ENCODE measurements around the gene MMEL1. TPM values are rescaled to one million over a fixed set of nuclear protein-coding genes. Genes with fewer than 3 reads are reported as not detected.
A peak's percentile ranks its signal among the peaks of the same experiment; 100 is the strongest.

Gene MMEL1
- total and polyA plus RNA-seq, 2 of the 13 experiments (the other 11 are each of a cell fraction or from before 2014, with no cell fraction given) = 0.48 TPM; not detected in 1

DNA sequence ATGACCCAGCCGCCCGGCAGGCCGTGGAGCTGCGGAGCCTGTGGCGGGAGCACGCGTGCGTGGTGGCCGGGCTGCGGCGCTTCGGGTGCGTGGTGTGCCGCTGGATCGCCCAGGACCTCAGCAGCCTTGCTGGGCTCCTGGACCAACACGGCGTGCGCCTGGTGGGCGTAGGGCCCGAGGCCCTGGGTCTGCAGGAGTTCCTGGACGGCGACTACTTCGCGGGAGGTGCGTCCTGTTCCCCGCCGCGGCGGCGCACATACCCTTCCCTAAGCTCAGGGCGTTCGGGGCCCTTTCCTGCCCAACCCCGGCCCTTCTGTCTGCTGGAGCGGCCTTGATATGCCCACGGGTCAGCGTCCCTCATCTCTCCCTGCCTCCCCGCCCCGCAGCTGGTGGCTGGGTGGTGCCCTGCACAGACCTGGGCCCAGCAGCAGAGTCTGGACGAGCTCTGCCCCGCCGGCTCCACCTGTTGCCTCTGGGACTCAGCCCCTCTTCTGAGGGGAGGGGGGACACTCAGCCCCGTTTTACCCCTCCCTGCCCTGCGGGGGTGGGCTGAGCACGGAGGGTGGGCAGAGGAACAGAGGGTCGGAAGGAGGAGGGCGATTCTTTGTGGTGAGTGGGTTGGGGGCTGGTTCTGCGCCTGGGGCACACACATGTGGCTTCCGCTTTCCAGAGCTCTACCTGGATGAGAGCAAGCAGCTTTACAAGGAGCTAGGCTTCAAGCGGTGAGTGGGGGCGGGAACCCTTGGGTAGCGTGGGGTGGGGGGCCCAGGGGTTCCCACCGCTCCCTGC, 45.6 kb downstream of the MMEL1 start (continued):
- TF ChIP-seq CHD2 (IDR thresholded peaks at IDR 0.05; ENCODE audit: low read depth, low read length) (no peak), ZBTB42 (CRISPR knock-in tag; IDR thresholded peaks at IDR 0.05) (no peak), BHLHE40 (IDR thresholded peaks at IDR 0.05; ENCODE audit: low read length) (no peak), PHF8 (CRISPR knock-in tag; IDR thresholded peaks at IDR 0.05) (0 out of 2 replicates have a peak, but pooled peaks have one; percentile 11), SAP130 (CRISPR knock-in tag; IDR thresholded peaks at IDR 0.05; ENCODE audit: low read depth) (peak; percentile 63), ZBTB8A (CRISPR knock-in tag; IDR thresholded peaks at IDR 0.05; ENCODE audit: borderline replicate concordance, low read depth) (no peak), ZNF563 (CRISPR knock-in tag; IDR thresholded peaks at IDR 0.05) (no peak), ZNF558 (CRISPR knock-in tag; IDR thresholded peaks at IDR 0.05; ENCODE audit: borderline replicate concordance) (no peak), ZBTB3 (CRISPR knock-in tag; IDR thresholded peaks at IDR 0.05; ENCODE audit: borderline replicate concordance, low read depth) (no peak), ZNF883 (CRISPR knock-in tag; IDR thresholded peaks at IDR 0.05; ENCODE audit: not compliant biosample characterization) (no peak), ZFY (CRISPR knock-in tag; IDR thresholded peaks at IDR 0.05) (peak; percentile 51; the same call in 1 of the 2 replicates), NPAS2 (CRISPR knock-in tag; IDR thresholded peaks at IDR 0.05; ENCODE audit: borderline replicate concordance) (no peak), ZNF205 (CRISPR knock-in tag; IDR thresholded peaks at IDR 0.05) (no peak), ZNF260 (CRISPR knock-in tag; IDR thresholded peaks at IDR 0.05; ENCODE audit: borderline replicate concordance, low read depth) (no peak)
- TF ChIP-seq, protein P1, sequence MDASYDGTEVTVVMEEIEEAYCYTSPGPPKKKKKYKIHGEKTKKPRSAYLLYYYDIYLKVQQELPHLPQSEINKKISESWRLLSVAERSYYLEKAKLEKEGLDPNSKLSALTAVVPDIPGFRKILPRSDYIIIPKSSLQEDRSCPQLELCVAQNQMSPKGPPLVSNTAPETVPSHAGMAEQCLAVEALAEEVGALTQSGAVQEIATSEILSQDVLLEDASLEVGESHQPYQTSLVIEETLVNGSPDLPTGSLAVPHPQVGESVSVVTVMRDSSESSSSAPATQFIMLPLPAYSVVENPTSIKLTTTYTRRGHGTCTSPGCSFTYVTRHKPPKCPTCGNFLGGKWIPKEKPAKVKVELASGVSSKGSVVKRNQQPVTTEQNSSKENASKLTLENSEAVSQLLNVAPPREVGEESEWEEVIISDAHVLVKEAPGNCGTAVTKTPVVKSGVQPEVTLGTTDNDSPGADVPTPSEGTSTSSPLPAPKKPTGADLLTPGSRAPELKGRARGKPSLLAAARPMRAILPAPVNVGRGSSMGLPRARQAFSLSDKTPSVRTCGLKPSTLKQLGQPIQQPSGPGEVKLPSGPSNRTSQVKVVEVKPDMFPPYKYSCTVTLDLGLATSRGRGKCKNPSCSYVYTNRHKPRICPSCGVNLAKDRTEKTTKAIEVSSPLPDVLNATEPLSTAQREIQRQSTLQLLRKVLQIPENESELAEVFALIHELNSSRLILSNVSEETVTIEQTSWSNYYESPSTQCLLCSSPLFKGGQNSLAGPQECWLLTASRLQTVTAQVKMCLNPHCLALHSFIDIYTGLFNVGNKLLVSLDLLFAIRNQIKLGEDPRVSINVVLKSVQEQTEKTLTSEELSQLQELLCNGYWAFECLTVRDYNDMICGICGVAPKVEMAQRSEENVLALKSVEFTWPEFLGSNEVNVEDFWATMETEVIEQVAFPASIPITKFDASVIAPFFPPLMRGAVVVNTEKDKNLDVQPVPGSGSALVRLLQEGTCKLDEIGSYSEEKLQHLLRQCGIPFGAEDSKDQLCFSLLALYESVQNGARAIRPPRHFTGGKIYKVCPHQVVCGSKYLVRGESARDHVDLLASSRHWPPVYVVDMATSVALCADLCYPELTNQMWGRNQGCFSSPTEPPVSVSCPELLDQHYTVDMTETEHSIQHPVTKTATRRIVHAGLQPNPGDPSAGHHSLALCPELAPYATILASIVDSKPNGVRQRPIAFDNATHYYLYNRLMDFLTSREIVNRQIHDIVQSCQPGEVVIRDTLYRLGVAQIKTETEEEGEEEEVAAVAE (CRISPR knock-in tag; IDR thresholded peaks at IDR 0.05; ENCODE audit: borderline replicate concordance) = no peak
- TF ChIP-seq, protein P2, sequence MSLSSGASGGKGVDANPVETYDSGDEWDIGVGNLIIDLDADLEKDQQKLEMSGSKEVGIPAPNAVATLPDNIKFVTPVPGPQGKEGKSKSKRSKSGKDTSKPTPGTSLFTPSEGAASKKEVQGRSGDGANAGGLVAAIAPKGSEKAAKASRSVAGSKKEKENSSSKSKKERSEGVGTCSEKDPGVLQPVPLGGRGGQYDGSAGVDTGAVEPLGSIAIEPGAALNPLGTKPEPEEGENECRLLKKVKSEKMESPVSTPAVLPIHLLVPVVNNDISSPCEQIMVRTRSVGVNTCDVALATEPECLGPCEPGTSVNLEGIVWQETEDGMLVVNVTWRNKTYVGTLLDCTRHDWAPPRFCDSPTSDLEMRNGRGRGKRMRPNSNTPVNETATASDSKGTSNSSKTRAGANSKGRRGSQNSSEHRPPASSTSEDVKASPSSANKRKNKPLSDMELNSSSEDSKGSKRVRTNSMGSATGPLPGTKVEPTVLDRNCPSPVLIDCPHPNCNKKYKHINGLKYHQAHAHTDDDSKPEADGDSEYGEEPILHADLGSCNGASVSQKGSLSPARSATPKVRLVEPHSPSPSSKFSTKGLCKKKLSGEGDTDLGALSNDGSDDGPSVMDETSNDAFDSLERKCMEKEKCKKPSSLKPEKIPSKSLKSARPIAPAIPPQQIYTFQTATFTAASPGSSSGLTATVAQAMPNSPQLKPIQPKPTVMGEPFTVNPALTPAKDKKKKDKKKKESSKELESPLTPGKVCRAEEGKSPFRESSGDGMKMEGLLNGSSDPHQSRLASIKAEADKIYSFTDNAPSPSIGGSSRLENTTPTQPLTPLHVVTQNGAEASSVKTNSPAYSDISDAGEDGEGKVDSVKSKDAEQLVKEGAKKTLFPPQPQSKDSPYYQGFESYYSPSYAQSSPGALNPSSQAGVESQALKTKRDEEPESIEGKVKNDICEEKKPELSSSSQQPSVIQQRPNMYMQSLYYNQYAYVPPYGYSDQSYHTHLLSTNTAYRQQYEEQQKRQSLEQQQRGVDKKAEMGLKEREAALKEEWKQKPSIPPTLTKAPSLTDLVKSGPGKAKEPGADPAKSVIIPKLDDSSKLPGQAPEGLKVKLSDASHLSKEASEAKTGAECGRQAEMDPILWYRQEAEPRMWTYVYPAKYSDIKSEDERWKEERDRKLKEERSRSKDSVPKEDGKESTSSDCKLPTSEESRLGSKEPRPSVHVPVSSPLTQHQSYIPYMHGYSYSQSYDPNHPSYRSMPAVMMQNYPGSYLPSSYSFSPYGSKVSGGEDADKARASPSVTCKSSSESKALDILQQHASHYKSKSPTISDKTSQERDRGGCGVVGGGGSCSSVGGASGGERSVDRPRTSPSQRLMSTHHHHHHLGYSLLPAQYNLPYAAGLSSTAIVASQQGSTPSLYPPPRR (CRISPR knock-in tag; IDR thresholded peaks at IDR 0.05; ENCODE audit: borderline replicate concordance) = no peak
- TF ChIP-seq, protein P3, sequence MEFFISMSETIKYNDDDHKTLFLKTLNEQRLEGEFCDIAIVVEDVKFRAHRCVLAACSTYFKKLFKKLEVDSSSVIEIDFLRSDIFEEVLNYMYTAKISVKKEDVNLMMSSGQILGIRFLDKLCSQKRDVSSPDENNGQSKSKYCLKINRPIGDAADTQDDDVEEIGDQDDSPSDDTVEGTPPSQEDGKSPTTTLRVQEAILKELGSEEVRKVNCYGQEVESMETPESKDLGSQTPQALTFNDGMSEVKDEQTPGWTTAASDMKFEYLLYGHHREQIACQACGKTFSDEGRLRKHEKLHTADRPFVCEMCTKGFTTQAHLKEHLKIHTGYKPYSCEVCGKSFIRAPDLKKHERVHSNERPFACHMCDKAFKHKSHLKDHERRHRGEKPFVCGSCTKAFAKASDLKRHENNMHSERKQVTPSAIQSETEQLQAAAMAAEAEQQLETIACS (CRISPR knock-in tag; IDR thresholded peaks at IDR 0.05) = no peak

Data from HepG2 (cell line).